HG02885 (cell line): Measurements from ENCODE around the gene BCORL1.

Source experiments
- ATAC-seq: cut with Tn5 transposase; IDR thresholded peaks from one replicate; pipeline ENCODE4 v1.9.1; 2021; ENCODE audit warnings: mild to moderate bottlenecking; ENCODE audit not compliant: unreplicated experiment, poor library complexity

The BCORL1 gene

DNA sequence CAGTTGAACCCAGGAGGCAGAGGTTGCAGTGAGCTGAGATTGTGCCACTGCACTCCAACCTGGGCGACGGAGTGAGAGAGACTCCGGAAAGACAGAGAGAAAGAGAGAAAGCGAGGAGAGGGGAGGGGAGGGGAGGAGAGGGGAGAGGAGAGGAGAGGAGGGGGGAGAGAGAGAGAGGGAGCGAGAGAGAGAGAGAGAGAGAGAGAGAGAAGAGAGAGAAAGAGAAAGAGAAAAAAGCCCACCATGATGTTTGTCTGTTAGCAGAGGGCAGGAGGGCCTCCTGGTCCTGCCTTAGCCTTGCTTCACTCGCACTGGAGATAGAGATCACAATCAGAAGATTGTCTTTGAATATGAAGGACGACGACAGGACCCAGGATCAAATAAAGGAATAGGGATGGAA is 18.7 kb upstream of the BCORL1 start:
- ATAC-seq, result no peak

DNA sequence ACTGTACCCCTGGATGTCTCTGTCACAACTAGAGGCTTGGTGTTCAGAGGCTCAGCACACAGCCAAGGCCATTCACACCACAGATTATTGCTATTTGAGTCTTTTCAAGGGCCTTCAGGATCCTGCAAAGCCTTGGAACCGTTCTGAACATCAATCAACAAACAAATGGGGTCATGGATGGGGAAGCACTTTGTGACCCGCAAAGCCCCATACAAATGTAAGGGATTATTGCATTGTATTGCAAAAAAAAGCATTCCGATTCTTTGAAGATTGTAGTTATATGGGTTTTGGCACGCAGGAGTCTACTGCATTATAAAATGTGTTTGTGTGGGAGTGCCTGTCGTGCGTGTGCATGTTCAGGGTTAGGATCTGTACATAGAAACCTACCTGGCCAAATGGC is 17.3 kb upstream of the BCORL1 start:
- ATAC-seq, result no peak

DNA sequence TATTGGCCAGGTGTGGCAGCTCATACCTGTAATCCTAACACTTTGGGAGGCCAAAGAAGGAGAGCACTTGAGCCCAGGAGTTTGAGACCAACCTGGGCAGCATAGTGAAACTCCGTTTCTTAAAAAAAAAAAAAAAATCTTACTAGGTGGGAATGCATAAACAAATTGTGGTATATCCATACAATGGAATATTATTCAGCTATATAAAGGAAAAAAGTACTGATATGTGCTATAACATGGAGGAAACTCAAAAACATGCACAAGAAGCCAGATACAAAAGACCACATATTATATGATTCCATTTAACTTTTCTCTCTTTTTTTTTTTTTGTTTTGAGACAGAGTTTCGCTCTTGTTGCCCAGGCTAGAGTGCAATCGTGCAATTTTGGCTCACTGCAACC is 13.5 kb upstream of the BCORL1 start:
- ATAC-seq, result no peak

DNA sequence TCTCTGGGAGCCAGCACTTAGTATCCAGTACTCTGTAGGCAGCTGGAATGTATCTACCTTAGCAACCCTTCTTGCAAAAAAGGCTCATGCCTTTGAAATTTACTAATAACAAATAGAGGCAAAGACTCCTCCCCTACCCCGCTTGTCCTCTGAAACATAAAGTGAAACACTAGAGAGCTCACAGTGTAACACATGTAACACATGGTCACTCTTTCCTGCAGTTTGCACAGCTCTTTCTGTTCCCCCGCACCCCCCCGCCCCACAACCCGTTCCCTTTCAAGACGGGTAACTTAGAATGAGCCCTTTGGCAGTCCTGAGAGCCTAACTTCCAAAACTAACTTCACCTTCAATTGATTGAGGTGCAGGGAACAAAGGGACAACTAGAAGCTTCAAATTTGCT is 6.0 kb upstream of the BCORL1 start:
- no peak for ATAC-seq

DNA sequence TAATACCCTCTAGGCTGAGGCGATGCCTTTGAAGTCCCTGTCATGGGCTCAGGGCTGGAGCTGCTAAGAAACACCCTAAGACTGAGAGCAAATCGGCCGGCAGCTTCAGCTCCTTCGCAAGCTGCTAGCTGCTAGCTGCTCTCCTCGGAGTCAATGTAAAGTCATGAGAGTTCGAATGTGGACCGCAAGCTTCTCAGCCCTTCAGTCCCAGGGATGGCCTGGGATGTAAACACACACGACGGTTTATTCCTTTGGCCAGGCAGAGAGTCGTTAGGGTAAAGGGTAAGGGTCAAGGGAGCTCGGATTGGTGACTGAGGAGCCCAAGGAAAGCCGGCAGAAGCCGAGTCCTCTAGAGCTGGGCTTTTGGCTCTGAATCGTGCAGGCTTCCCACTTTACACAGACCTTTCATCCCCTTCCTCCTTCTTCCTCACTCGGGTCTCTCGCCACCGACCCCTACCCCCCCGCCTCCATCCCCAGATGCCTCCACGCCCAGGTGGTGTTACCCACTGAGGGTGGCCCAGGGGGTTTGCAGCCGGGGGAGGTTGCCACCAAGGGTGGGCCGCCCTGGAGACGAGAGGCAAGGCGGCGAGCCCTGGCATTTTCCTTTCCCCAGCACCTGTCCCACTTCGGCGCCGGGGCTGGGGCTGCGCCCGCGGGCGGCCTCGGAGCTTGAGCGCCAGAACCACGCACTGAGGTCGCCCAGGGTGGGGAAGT is 3.1 kb upstream of the BCORL1 start:
- ATAC-seq, result no peak

DNA sequence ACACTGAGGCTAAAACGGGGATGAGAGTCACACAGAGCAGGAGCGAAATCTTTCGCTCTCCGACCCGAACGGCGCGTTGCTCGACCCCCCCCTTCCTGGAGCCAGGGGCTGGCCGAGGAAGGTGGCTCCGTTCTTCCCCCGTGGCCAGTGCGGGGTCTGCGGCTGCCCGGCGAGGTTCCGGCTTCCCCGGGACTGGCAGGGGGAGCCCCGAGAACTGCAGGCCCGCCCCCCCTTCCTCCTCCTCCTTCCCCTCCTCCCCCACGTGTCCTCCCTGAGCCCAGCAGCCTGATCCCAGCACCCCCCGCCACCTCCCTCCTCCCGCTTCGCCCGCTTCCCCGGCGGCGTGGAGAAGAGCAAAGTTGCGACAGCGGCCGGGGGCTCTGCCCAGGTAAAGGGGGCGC is 2.4 kb upstream of the BCORL1 start:
- no peak for ATAC-seq

DNA sequence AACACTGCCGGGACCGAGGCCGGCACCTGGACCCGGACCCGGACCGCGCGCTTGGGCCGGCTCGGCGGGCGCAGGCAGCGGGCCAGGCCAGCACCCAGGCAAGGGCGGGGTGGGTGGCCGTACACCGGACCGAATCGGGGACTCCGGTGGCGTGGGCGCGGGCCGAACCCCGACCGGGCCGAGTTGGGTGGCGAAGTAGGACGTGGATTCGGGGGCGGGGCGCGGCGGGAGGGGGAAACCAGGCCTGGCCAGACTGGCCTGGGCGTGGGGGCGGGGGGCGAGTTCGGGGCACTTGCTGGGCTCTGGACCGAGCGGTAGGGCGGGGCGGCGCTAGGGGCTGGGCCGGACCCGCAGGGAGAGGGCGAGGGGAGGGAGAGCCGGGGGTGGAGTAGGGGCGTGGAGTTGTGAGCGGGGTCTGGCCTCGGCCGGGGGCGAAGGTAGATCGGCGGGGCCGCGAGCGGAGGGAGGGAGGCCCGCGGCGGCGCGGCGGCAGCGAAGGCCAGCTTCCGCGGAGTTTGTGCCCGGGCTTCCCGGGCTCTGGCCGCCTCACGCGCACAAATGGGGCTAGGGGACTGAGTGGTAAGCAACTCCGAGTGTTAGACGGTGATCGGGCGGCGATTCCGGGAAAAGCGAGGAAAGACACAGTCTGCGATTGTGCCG is 1.8 kb upstream of the BCORL1 start:
- no peak for ATAC-seq

DNA sequence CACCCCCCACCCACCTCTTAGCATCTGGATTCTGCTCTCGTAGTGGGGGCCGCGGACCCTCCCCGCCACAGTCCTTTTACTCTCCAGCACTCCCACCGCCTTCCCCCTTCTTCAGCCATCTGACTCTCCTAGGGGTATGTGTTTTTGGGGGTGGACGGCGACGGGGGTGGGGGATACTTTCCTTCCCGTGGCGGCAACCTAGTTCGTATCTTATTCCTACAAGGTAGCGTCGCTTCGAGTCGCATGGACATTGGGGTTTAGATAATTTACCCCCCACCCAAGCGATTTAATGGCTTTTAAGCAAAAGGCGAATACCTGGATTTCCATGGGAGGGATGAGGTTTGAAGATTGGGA is 1.3 kb upstream of the BCORL1 start:
- no peak for ATAC-seq

DNA sequence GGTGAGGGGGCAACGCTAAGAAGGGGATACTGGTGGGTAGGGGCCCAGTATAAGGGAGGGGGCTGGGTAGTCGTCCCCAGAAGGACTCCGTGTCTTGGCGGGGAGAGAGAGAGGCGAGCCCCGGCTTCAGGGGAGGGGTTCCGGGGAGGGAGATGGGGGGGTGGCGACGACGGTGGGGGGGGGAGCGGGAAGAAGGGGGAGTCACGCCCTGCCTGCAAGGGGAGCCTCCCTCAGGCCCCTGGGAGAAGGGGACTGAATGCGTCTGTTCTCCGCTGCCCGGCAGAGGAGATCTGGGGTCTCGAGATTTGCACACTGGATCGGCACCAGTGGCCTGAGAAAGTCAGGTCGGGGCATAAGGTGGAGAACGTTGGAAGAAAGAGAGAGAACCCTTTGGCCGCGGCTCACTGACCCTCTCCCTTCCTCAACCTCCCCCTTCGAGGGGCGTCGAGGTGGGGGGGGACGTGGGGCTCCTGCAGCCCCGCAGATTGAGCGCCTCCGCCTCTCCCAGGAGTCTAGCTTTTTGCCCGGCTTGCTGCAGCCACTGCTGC is 609 bp upstream of the BCORL1 start:
- no peak for ATAC-seq

DNA sequence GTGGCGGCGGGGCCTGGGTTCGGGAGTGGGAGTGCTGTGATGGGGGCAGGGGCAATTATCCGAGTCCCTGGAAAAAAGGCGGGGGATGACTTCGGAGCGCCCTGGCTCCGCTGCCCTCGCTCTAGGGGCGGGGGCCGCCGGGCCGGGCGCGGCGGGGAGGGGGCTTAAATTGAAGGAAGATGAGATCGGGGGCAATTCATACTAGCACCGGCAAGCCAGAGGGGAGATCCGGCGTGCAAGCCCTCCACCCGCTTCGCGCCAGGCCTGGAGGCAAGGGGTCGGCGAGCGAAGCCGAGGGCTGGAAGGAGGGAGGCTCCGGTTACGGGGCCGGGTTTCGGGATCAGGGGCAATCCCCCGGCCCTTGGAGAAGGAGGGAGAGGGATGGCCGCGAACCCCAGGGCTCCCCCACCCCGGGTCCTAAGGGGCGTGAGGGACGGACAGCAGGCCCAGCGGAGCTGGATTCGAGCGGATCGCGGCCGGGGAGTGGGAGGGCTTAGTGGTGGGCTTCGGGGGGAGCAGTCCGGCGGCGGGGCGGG is 1.2 kb downstream of the BCORL1 start:
- ATAC-seq, result no peak

DNA sequence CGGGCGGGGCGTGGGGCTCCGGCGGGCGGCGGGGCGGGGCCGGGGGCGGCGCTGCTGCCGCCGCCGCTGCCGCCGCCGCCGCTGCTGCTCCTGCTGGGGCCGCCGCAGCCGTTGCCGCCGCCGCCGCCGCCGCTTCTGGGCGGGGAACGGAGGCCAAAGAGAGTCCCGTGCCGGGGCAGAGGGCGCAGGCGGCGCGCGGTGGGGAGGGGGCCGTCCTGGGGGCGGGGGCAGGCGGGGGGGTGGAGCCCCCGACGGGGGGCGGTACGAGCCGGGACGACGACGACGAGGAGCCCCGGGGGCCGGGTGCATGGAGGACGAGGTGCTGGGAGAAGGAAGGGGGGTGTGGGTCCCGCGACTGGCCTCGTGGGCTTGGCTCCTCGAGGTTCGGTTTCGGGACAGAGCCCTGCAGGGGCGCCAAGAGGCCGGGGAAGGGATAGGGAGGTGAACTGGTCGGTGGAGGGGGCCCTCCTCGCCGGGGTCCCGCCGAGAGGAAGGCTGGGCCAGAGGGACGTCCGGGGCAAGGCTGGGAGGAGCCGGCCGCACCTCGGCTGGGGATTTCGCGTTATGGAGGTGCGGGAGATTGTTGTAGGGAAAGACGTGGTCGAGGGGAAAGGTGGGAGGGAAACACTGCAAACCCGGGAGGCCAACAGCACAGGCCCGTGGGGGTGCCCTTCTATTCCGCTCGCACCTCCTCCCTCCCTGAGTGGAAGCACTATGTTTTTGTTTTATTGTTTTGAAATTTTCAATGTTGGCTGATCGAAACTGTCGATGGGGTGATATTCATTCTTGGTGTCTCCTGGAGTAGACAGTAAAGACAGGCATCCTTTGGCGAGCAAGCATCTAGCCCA is 1.9 kb downstream of the BCORL1 start:
- no peak for ATAC-seq

DNA sequence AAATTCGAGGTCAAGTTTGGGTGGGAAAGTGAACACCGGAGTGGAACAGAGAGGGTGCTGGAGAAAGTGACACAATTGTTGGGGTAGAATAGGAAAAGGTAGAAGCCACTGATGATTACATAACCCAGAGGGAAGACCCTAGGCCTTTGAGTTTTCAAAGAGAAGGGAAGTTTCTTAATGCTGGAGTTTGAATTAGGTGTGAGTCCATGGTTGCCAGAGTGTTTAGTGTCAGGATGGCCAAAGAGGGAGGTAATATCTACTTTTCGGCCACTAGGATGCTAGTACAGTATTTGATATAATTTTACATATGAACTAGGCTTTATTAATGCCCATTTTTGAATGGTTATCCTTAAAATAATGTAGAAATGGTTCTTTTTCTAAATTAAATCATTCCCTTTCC is 5.4 kb downstream of the BCORL1 start:
- no peak for ATAC-seq

DNA sequence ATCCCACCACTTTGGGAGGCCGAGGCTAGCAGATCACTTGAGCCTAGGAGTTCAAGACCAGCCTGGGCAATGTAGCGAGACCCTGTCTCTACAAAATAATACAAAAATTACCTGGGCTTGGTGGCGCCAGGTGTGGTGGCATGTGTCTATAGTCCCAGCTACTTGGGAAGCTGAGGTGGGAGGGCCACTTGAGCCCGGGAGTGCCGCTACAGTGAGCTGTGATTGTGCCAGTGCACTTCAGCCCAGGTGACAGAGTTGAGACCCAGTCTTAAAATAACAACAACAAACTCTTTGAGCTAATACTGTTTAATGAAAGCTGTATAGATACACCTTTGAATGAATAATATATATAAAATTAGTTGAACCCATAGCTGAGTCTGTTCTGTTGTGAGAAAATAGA is 9.7 kb downstream of the BCORL1 start:
- no peak for ATAC-seq

DNA sequence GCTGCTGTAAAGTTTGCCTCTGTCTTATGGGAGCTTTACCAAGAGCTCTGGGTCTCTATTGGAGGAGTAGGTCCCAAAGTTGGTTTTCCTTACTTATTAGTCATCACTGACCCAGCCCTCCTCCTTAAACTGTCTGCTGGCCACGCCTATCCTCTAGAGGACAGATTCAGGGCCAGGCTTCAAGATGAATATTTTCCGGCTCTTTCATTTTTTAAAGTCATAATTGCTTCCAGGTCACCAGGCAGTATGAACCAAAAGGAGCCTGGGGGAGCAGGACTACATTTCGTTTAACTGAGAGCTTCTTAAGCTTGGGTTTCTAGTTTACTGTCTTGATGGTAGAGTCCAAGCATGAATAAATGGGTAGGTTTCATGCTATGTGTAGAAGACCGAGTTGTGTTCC is 13.7 kb downstream of the BCORL1 start:
- peak; percentile 45 for ATAC-seq

DNA sequence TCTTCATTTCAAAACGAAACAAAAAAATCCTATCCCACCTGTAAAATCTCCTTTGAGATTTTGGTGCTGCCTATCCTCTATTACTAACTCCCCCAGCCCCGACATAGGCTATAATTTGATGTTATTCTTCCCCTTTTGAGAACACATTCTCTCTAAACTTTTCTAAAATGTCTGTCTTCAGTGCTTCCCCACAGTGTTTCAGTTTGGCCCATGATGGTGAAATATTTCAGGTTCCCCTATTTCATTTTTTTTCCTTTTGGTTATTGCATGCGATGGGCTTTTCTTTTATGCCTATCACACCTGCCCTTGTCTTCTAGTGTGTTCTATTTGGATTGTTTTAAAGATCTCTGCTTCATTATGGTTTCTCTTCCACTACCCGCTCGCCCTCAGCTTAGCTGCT is 14.7 kb downstream of the BCORL1 start:
- no peak for ATAC-seq

DNA sequence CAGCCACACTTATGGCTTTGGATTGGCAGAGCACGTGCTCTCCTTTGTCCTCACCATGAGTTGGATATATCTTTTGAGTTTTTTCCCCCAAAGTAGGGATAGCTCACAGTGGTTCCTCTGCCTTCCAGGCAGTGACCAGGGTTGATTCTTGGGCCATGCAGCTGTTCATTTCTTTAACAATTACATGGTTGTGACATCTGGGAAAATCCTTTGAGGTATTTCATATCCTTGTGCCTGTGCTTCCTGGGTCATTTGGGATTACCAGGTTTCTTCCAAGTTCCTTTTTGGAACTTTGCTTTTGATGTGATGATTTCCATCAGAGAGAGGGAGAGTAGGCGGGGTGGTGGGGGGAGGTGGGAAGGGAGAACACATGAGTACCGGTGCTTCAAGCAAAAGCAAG is 15.6 kb downstream of the BCORL1 start:
- ATAC-seq, result no peak

DNA sequence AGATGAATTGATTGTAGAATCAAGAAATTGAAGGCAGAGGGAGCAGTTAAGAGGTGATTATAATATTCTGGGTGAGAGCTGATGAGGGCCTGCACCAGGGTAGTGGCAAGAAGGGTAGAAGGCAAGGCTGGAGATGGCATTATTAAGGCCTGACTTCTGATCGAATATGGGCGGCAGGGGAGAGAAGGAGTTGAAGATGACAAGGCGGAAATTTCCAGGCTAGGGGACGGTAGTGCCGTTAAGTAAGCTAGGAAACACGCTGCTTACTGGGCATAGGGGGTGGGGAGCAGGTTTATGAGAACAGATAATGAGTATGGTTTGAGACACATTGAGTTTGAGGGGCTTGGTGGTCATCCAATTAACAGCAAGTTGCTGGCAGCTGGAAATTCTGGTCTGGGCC is 19.5 kb downstream of the BCORL1 start:
- no peak for ATAC-seq

DNA sequence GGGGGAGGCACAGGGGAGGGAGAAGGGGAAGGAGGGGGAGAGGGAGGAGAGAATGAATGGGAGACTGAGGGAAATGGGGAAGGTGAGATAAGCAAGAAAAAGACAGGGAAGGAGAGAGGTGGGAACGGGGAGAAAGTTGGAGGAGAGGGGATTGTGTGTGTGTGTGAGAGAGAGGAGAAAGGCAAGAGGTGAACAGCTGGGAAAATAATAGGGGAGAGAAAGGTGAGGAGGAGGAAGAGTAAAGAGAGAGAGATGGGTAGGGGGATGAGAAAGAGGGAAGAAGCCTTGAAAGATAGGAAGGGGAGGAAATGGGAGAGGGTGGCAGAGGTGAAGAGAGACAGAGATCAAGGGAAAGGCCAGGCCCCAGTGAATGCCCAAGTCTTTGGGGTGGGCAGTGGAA is 20.1 kb downstream of the BCORL1 start:
- ATAC-seq, result no peak

DNA sequence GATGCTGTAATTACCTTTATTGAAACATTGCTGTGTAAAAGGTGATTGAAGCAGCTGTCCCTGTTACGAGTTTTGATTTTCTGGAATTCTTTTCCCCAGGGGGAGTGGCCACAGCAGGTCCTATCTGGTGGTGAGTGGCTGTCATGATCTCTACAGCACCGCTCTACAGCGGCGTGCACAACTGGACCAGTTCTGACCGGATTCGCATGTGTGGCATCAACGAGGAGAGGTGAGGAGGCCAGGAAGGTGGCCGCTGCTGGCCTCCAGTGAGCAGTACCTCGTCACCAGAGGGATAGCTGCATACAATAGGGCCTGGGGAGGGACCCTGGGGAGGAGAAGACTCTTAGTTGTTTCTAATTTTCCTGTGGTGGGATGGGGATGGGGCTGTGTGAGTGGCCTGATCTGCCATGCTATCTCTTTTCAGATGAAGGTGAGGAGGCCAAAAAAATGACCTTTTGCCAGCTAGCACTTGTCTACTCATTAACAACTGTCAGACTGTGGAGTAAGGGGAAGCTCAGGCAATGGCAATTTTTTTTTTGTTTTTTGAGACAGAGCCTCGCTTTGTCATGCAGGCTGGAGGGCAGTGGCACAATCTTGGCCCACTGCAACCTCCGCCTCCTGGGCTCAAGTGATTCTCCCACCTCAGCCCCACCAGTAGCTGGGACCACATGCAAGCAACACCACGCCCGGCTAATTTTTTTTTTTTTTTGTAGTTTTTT is 22.8 kb downstream of the BCORL1 start:
- no peak for ATAC-seq

DNA sequence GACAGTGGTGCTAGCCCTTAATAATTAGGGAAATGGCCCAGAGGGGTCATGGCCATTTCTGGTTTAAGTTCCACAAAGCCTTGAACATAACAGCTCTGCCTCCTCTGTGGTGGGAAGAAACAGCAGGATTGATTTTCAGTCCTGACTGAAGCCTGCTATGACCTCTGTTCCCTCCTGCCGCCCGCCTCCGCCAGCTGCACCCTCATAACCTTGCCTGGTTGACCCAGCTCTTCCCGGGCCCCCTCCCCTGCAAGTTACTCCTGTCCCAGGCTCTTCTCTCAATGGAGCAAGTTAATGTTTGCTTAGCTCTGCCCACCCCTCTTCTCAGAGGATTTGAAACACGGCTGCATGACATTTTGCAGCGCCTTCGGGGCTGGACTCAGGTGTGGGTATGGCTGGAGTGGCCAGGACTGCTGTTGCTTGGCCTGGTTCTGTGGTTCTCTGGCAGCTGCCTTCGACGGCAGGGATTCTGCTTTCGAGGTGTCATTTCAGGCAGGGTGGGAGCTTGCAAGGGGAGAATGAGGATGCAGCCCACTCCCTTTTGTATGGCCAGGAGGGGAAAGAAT is 27.3 kb downstream of the BCORL1 start:
- ATAC-seq, result no peak
